Astrocyte (in vitro differentiated cells and primary cell): ENCODE results near the gene TNPO1. TPM values are rescaled to one million over a fixed set of nuclear protein-coding genes. Genes with fewer than 3 reads are reported as not detected.

Source experiments
- DNase-seq: peaks from one replicate; pipeline ENCODE4 v3.0.0-alpha.2; 2010; ENCODE audit warnings: low read depth
- FAIRE-seq: peaks from 2 replicates; lab custom pipeline; 2011; peaks lifted over from hg19 to GRCh38; lab: Jason Lieb, UNC
- H2AFZ ChIP-seq: 2 replicates; pipeline ENCODE4 v1.6.0; 2012; ENCODE audit warnings: low read depth, low read length, inconsistent platforms
- H3K27ac ChIP-seq: 2 replicates; pipeline ENCODE4 v1.5.1; 2011; ENCODE audit warnings: low read depth, low read length, inconsistent platforms
- H3K27me3 ChIP-seq: 2 replicates; pipeline ENCODE4 v1.6.0; 2011; ENCODE audit warnings: low read length, inconsistent platforms; ENCODE audit not compliant: insufficient read depth
- H3K36me3 ChIP-seq: 2 replicates; pipeline ENCODE4 v1.5.1; 2011; ENCODE audit warnings: low read length, inconsistent platforms; ENCODE audit not compliant: insufficient read depth
- H3K4me1 ChIP-seq: 2 replicates; pipeline ENCODE4 v1.5.1; 2011; ENCODE audit warnings: low read length, inconsistent platforms; ENCODE audit not compliant: insufficient read depth
- H3K4me2 ChIP-seq: 2 replicates; pipeline ENCODE4 v1.6.0; 2012; ENCODE audit warnings: low read length, inconsistent platforms
- H3K4me3 ChIP-seq: 2 replicates; pipeline ENCODE4 v1.5.1; 2011; ENCODE audit warnings: low read depth, mild to moderate bottlenecking, low read length, inconsistent platforms; ENCODE audit not compliant: insufficient read depth
- H3K79me2 ChIP-seq: 2 replicates; pipeline ENCODE4 v1.6.0; 2012; ENCODE audit warnings: mild to moderate bottlenecking, low read length, inconsistent platforms; ENCODE audit not compliant: insufficient read depth
- H3K9ac ChIP-seq: 2 replicates; pipeline ENCODE4 v1.6.0; 2012; ENCODE audit warnings: mild to moderate bottlenecking, low read length, inconsistent platforms
- H3K9me3 ChIP-seq: 2 replicates; pipeline ENCODE4 v1.5.1; 2012; ENCODE audit warnings: low read depth, mild to moderate bottlenecking, low read length, inconsistent platforms; ENCODE audit not compliant: insufficient read depth
- H4K20me1 ChIP-seq: 2 replicates; pipeline ENCODE4 v1.6.0; 2012; ENCODE audit warnings: low read length, inconsistent platforms; ENCODE audit not compliant: insufficient read depth
- H3K27ac Mint-ChIP-seq: one replicate; pipeline ENCODE4 v1.8.0; 2021; ENCODE audit warnings: mild to moderate bottlenecking, mixed read lengths; ENCODE audit not compliant: unreplicated experiment
- H3K27me3 Mint-ChIP-seq: one replicate; pipeline ENCODE4 v1.8.0; 2021; ENCODE audit warnings: low read depth, mixed read lengths; ENCODE audit not compliant: unreplicated experiment
- H3K36me3 Mint-ChIP-seq: one replicate; pipeline ENCODE4 v1.8.0; 2021; ENCODE audit warnings: low read depth, mixed read lengths; ENCODE audit not compliant: unreplicated experiment
- H3K4me1 Mint-ChIP-seq: one replicate; pipeline ENCODE4 v1.8.0; 2021; ENCODE audit warnings: low read depth, mixed read lengths; ENCODE audit not compliant: unreplicated experiment
- H3K4me3 Mint-ChIP-seq: one replicate; pipeline ENCODE4 v1.8.0; 2021; ENCODE audit warnings: mild to moderate bottlenecking, moderate library complexity, mixed read lengths; ENCODE audit not compliant: unreplicated experiment
- H3K9me3 Mint-ChIP-seq: one replicate; pipeline ENCODE4 v1.8.0; 2021; ENCODE audit warnings: mild to moderate bottlenecking, mixed read lengths; ENCODE audit not compliant: unreplicated experiment
- CTCF ChIP-seq: IDR thresholded peaks from 2 replicates; pipeline ENCODE4 v1.5.1; 2011; ENCODE audit warnings: low read depth, mild to moderate bottlenecking, inconsistent platforms, low read length, moderate library complexity; ENCODE audit not compliant: insufficient read depth
- EZH2 ChIP-seq: IDR thresholded peaks from 2 replicates; pipeline ENCODE4 v1.6.1; 2012; ENCODE audit warnings: mild to moderate bottlenecking, low read length, inconsistent platforms; ENCODE audit not compliant: insufficient read depth
- total RNA-seq: library from RNA; stranded (reverse); gene quantifications from 2 replicates; pipeline ENCODE4 v1.2.1, GENCODE V29; 2021

The TNPO1 gene
- total RNA-seq, 1 donor from 2014 or later, result 184 TPM

- no peaks in the 10 kb centered on the region for H3K4me1 Mint-ChIP-seq
- H3K27ac Mint-ChIP-seq, result no peak overlapping the region
- no peak overlapping the region for H3K4me2 ChIP-seq
- no peaks in the 10 kb centered on the region for H4K20me1 ChIP-seq
- no peak overlapping the region for H2AFZ ChIP-seq
- peaks cover 7% of the 10 kb centered on the region for H3K4me1 ChIP-seq
- TF ChIP-seq CTCF (no peak), EZH2 (no peak)
- H3K4me3 ChIP-seq, result no peak overlapping the region
- DNase-seq (no peak), FAIRE-seq (no peak)
- no peaks in the 10 kb centered on the region for H3K9me3 ChIP-seq
- H3K4me3 Mint-ChIP-seq, result no peak overlapping the region
- no peaks in the 10 kb centered on the region for H3K27me3 Mint-ChIP-seq
- no peaks in the 10 kb centered on the region for H3K36me3 Mint-ChIP-seq
- H3K27ac ChIP-seq, result no peak overlapping the region
- peaks cover 5% of the 10 kb centered on the region for H3K9me3 Mint-ChIP-seq
- H3K79me2 ChIP-seq, result peaks cover 2% of the 10 kb centered on the region
- no peaks in the 10 kb centered on the region for H3K36me3 ChIP-seq
- no peaks in the 10 kb centered on the region for H3K27me3 ChIP-seq
- no peak overlapping the region for H3K9ac ChIP-seq
Measured at GRCh38 chr5:72811849-72812248, 4.6 kb upstream of the TNPO1 start.

GRCh38 chr5:72812488-72812887 is 4.0 kb upstream of the TNPO1 start:
- no peak overlapping the region for H3K4me3 ChIP-seq
- no peaks in the 10 kb centered on the region for H3K27me3 ChIP-seq
- no peak overlapping the region for H3K27ac ChIP-seq
- H4K20me1 ChIP-seq, result no peaks in the 10 kb centered on the region
- H3K9me3 ChIP-seq, result no peaks in the 10 kb centered on the region
- H3K36me3 ChIP-seq, result no peaks in the 10 kb centered on the region
- H2AFZ ChIP-seq, result no peak overlapping the region
- FAIRE-seq (no peak), DNase-seq (no peak)
- no peak overlapping the region for H3K4me2 ChIP-seq
- peaks cover 7% of the 10 kb centered on the region for H3K4me1 ChIP-seq
- no peak overlapping the region for H3K9ac ChIP-seq
- no peak overlapping the region for H3K27ac Mint-ChIP-seq
- no peaks in the 10 kb centered on the region for H3K36me3 Mint-ChIP-seq
- H3K9me3 Mint-ChIP-seq, result peaks cover 2% of the 10 kb centered on the region
- no peak overlapping the region for H3K4me3 Mint-ChIP-seq
- no peak for TF ChIP-seq CTCF
- no peak for TF ChIP-seq EZH2
- H3K27me3 Mint-ChIP-seq, result no peaks in the 10 kb centered on the region
- no peaks in the 10 kb centered on the region for H3K4me1 Mint-ChIP-seq
- peaks cover 9% of the 10 kb centered on the region for H3K79me2 ChIP-seq

GRCh38 chr5:72814104-72814503 is 2.4 kb upstream of the TNPO1 start:
- H3K4me3 Mint-ChIP-seq, result no peak overlapping the region
- TF ChIP-seq CTCF, result no peak
- H2AFZ ChIP-seq, result no peak overlapping the region
- H3K9me3 ChIP-seq, result no peaks in the 10 kb centered on the region
- peaks cover 8% of the 10 kb centered on the region for H4K20me1 ChIP-seq
- H3K36me3 Mint-ChIP-seq, result no peaks in the 10 kb centered on the region
- H3K79me2 ChIP-seq, result peaks cover 25% of the 10 kb centered on the region
- H3K4me3 ChIP-seq, result no peak overlapping the region
- no peaks in the 10 kb centered on the region for H3K27me3 Mint-ChIP-seq
- FAIRE-seq (no peak), DNase-seq (no peak)
- H3K36me3 ChIP-seq, result no peaks in the 10 kb centered on the region
- H3K9ac ChIP-seq, result no peak overlapping the region
- H3K27me3 ChIP-seq, result no peaks in the 10 kb centered on the region
- peaks cover 13% of the 10 kb centered on the region for H3K4me1 ChIP-seq
- peaks cover 4% of the 10 kb centered on the region for H3K4me1 Mint-ChIP-seq
- no peak overlapping the region for H3K27ac ChIP-seq
- H3K4me2 ChIP-seq, result no peak overlapping the region
- no peaks in the 10 kb centered on the region for H3K9me3 Mint-ChIP-seq
- no peak overlapping the region for H3K27ac Mint-ChIP-seq
